NCI-H2107 treated with DMSO at 0.1 percent for 48 hours (cell line): Measurements from ENCODE around the gene PLXDC1.
"Not testable (repeated sequence)": the region's sequence is repeated elsewhere in the genome, so short reads cannot be mapped to it uniquely, and the experiment has no call there.

ENCODE experiments used
- DNase-seq: peaks from one replicate; lab custom pipeline; 2025; ENCODE audit not compliant: unreplicated experiment; lab: John Stamatoyannopoulos, UW

PLXDC1 gene

GRCh38 chr17:39183045-39183444 is 31.6 kb upstream of the PLXDC1 start:
- no peak for DNase-seq

- DNase-seq: no peak
Measured at GRCh38 chr17:39181303-39181702, 29.9 kb upstream of the PLXDC1 start.

- DNase-seq: no peak
Measured at GRCh38 chr17:39178536-39178935, 27.1 kb upstream of the PLXDC1 start.

- DNase-seq: no peak
Measured at GRCh38 chr17:39177256-39177655, 25.8 kb upstream of the PLXDC1 start.

- no peak for DNase-seq
Measured at GRCh38 chr17:39175695-39176093, 24.3 kb upstream of the PLXDC1 start.

- no peak for DNase-seq
Measured at GRCh38 chr17:39174920-39175694, 23.7 kb upstream of the PLXDC1 start.

GRCh38 chr17:39173526-39174274 is 22.3 kb upstream of the PLXDC1 start:
- no peak for DNase-seq

GRCh38 chr17:39173080-39173479 is 21.6 kb upstream of the PLXDC1 start:
- no peak for DNase-seq

- no peak for DNase-seq
Measured at GRCh38 chr17:39171933-39172332, 20.5 kb upstream of the PLXDC1 start.

GRCh38 chr17:39170558-39170957 is 19.1 kb upstream of the PLXDC1 start:
- no peak for DNase-seq

GRCh38 chr17:39170109-39170508 is 18.7 kb upstream of the PLXDC1 start:
- DNase-seq: no peak

- no peak for DNase-seq
Measured at GRCh38 chr17:39169518-39169917, 18.1 kb upstream of the PLXDC1 start.

GRCh38 chr17:39169101-39169500 is 17.7 kb upstream of the PLXDC1 start:
- no peak for DNase-seq

GRCh38 chr17:39168503-39168902 is 17.1 kb upstream of the PLXDC1 start:
- DNase-seq: not testable (repeated sequence)

- DNase-seq: no peak
Measured at GRCh38 chr17:39167476-39167875, 16.0 kb upstream of the PLXDC1 start.

GRCh38 chr17:39166437-39167335 is 15.2 kb upstream of the PLXDC1 start:
- DNase-seq: no peak

GRCh38 chr17:39165841-39166349 is 14.5 kb upstream of the PLXDC1 start, which contains the start of gene ARL5C:
Gene ARL5C, minus strand, starts transcription at chr17:39166161. Its CDS starts 401 bp downstream, at chr17:39165760.
- DNase-seq: no peak

- DNase-seq: no peak
Measured at GRCh38 chr17:39165178-39165840, 13.9 kb upstream of the PLXDC1 start.

- peak; percentile 38 for DNase-seq
Measured at GRCh38 chr17:39164675-39165143, 13.3 kb upstream of the PLXDC1 start.

- DNase-seq: no peak
Measured at GRCh38 chr17:39161962-39162361, 10.5 kb upstream of the PLXDC1 start.
